HepG2 (cell line): ENCODE measurements around the gene L3MBTL1. TPM values are rescaled to one million over a fixed set of nuclear protein-coding genes. Genes with fewer than 3 reads are reported as not detected.
A peak's percentile ranks its signal among the peaks of the same experiment; 100 is the strongest.

Experiments used
- ATAC-seq: fragments of 200-7000 bp; cut with Tn5 transposase; 3 replicates; pipeline ENCODE4 v1.9.1; 2020; ENCODE audit warnings: mild to moderate bottlenecking, moderate library complexity
- BruUV-seq: library from RNA; stranded (reverse); fragments of 400-500 nt; replicated peaks from 2 replicates; lab custom pipeline; 2021; lab: Mats Ljungman, UMichigan
- CTCF ChIA-PET: fragments of 300-600 bp; formaldehyde crosslinking; extraction: SDS; loops from one replicate; lab custom pipeline; 2021; ENCODE audit warnings: low total read pairs, inconsistent platforms, low intra/inter-chr PET ratio; lab: Yijun Ruan, JAX
- POLR2A ChIA-PET: fragments of 350-600 bp; sonication (Branson Sonifier 250); formaldehyde crosslinking; loops from one replicate; lab custom pipeline; 2020; ENCODE audit warnings: antibody characterized with exemption, inconsistent platforms; lab: Yijun Ruan, JAX
- DNase-seq: peaks from one replicate; pipeline ENCODE4 v3.0.0-alpha.2; 2015; ENCODE audit warnings: low spot score
- FAIRE-seq: peaks from 3 replicates; lab custom pipeline; 2011; peaks lifted over from hg19 to GRCh38; lab: Jason Lieb, UNC
- H2AFZ ChIP-seq: one replicate; pipeline ENCODE4 v1.6.1; 2011; ENCODE audit warnings: low read length, inconsistent platforms
- H3K27ac ChIP-seq: fragments of 300-600 bp; 3 replicates; pipeline ENCODE4 v1.8.0; 2011; ENCODE audit warnings: mixed run types, mild to moderate bottlenecking, mixed read lengths, low read length, inconsistent platforms; ENCODE audit not compliant: insufficient read depth; ENCODE audit errors: extremely low read length
- H3K27me3 ChIP-seq, 2 experiments: fragments of 200-600 bp in 1 of 2; 2 replicates in 1 of 2; 3 replicates in 1 of 2; pipeline versions ENCODE4 v1.6.0 to v1.8.0; 2011; ENCODE audit warnings: low read length in 2 of 2, mild to moderate bottlenecking in 2 of 2, moderate library complexity in 2 of 2, inconsistent platforms in 1 of 2; ENCODE audit not compliant: insufficient read depth in 2 of 2, control insufficient read depth in 1 of 2
- H3K36me3 ChIP-seq, 2 experiments: fragments of 200-600 bp in 1 of 2; replicated peaks in 1 of 2; 2 replicates in 1 of 2; 3 replicates in 1 of 2; pipeline versions ENCODE4 v1.5.1 to v1.8.0; 2011; ENCODE audit warnings: low read length in 2 of 2, inconsistent platforms in 1 of 2; ENCODE audit not compliant: insufficient read depth in 2 of 2, control insufficient read depth in 1 of 2
- H3K4me1 ChIP-seq: 2 replicates; pipeline ENCODE4 v1.5.1; 2012; ENCODE audit warnings: low read length, inconsistent platforms; ENCODE audit not compliant: insufficient read depth
- H3K4me2 ChIP-seq: 2 replicates; pipeline ENCODE4 v1.6.0; 2011; ENCODE audit warnings: low read depth, low read length, inconsistent platforms
- H3K4me3 ChIP-seq, 3 experiments: fragments of 200-600 bp in 1 of 3; sonication (generic), shearing (Covaris generic) in 1 of 3; replicated peaks in 1 of 3; 2 replicates each; pipeline ENCODE4 v1.5.1; 2011 to 2016; ENCODE audit warnings: low read length in 3 of 3, inconsistent platforms in 2 of 3, low read depth in 2 of 3, mild to moderate bottlenecking in 2 of 3, control low read depth in 1 of 3, mixed read lengths in 1 of 3; ENCODE audit not compliant: insufficient read depth in 1 of 3
- H3K79me2 ChIP-seq: one replicate; pipeline ENCODE4 v1.6.1; 2011; ENCODE audit warnings: low read length, inconsistent platforms; ENCODE audit not compliant: insufficient read depth
- H3K9ac ChIP-seq: 2 replicates; pipeline ENCODE4 v1.6.0; 2011; ENCODE audit warnings: mild to moderate bottlenecking, low read depth, low read length, inconsistent platforms; ENCODE audit not compliant: insufficient read depth
- H3K9me3 ChIP-seq: 2 replicates; pipeline ENCODE4 v1.5.1; 2012; ENCODE audit warnings: mild to moderate bottlenecking, low read length
- H4K20me1 ChIP-seq: 2 replicates; pipeline ENCODE4 v1.6.0; 2011; ENCODE audit warnings: inconsistent platforms, mild to moderate bottlenecking, low read length, moderate library complexity; ENCODE audit not compliant: insufficient read depth
- ATF4 ChIP-seq, 2 experiments: fragments of 450-650 bp in 1 of 2; sonication (generic) in 1 of 2; formaldehyde crosslinking; IDR thresholded peaks; 2 replicates each; pipeline versions ENCODE4 v1.5.0 to v1.8.0; 2020 to 2022; ENCODE audit warnings: mild to moderate bottlenecking in 1 of 2, missing genetic modification reagents in 1 of 2
- CTCF ChIP-seq: sonication (generic); formaldehyde crosslinking; IDR thresholded peaks from 2 replicates; pipeline ENCODE4 v1.5.0; 2020; ENCODE audit warnings: mild to moderate bottlenecking, missing genetic modification reagents, moderate library complexity
- ETS1 ChIP-seq: sonication (generic); formaldehyde crosslinking; IDR thresholded peaks from 2 replicates; pipeline ENCODE4 v1.4.0; 2020; ENCODE audit warnings: missing genetic modification reagents
- MIXL1 ChIP-seq: IDR thresholded peaks from 2 replicates; pipeline ENCODE4 v1.6.1; 2016
- NR2F1 ChIP-seq, 2 experiments: fragments of 450-650 bp in 1 of 2; formaldehyde crosslinking in 1 of 2; IDR thresholded peaks; 2 replicates each; pipeline versions ENCODE4 v1.5.0 to v1.6.1; 2016 to 2020; ENCODE audit warnings: mild to moderate bottlenecking in 1 of 2, missing compliant biosample characterization in 1 of 2, missing genetic modification reagents in 1 of 2, moderate library complexity in 1 of 2
- POLR2AphosphoS5 ChIP-seq: IDR thresholded peaks from 2 replicates; pipeline ENCODE4 v1.6.1; 2012; ENCODE audit warnings: low read depth, low read length
- POLR2G ChIP-seq: fragments of 200-400 bp; formaldehyde crosslinking; IDR thresholded peaks from 2 replicates; pipeline ENCODE4 v1.6.1; 2018; ENCODE audit warnings: mild to moderate bottlenecking, low read depth, low read length, moderate library complexity
- TARDBP ChIP-seq: sonication (generic); formaldehyde crosslinking; IDR thresholded peaks from 2 replicates; pipeline ENCODE4 v1.8.0; 2022; ENCODE audit warnings: mild to moderate bottlenecking, missing genetic modification reagents
- ZBTB14 ChIP-seq: sonication (generic); formaldehyde crosslinking; IDR thresholded peaks from 2 replicates; pipeline ENCODE4 v1.4.0; 2020; ENCODE audit warnings: missing genetic modification reagents
- ZBTB3 ChIP-seq: sonication (generic); formaldehyde crosslinking; IDR thresholded peaks from 2 replicates; pipeline ENCODE4 v1.4.0; 2020; ENCODE audit warnings: low read depth, mild to moderate bottlenecking, moderate library complexity, missing genetic modification reagents, borderline replicate concordance
- ZNF121 ChIP-seq: sonication (generic); formaldehyde crosslinking; IDR thresholded peaks from 2 replicates; pipeline ENCODE4 v1.5.0; 2020; ENCODE audit warnings: mild to moderate bottlenecking, missing genetic modification reagents
- ZNF574 ChIP-seq: sonication (generic); formaldehyde crosslinking; IDR thresholded peaks from 2 replicates; pipeline ENCODE4 v1.4.0; 2020; ENCODE audit warnings: missing genetic modification reagents
- WGBS: methylation state at CpG from one replicate; pipeline ENCODE4 v1.1.6; 2017; ENCODE audit warnings: low lambda C conversion rate; 5-methylcytosine and 5-hydroxymethylcytosine counted together
- in situ Hi-C: cut with HindIII; loops from 2 replicates; pipeline ENCODE4 v1.10.0; 2017; ENCODE audit warnings: low pct_unique_long_range_greater_than_20kb; ENCODE audit not compliant: extremely low pct_ligation_motif_present
- intact Hi-C: fragments of 100-400 bp; cut with micrococcal nuclease; formaldehyde crosslinking; loops from one replicate; pipeline ENCODE4 v1.10.0; 2022; ENCODE audit not compliant: unreplicated experiment
- polyA plus RNA-seq, 8 experiments: library from polyadenylated mRNA; depleted of rRNA in 3 of 8; stranded (reverse) in 7 of 8; unstranded in 1 of 8; fragments of >200 nt; fragmentation: Illumina TruSeq in 4 of 8; extraction: Trizol in 4 of 8; gene quantifications; 2 replicates each; pipeline versions ENCODE4 v1.2.1 to v1.2.3, GENCODE V29; 2011 to 2016; ENCODE audit warnings: low read depth in 4 of 8, missing spikeins in 1 of 8, mixed read lengths in 1 of 8; ENCODE audit not compliant: insufficient read depth in 1 of 8
- total RNA-seq, 5 experiments: library from RNA; depleted of rRNA; stranded (reverse); fragments of >200 nt; fragmentation: Illumina TruSeq; extraction: Trizol; gene quantifications; 2 replicates each; pipeline ENCODE4 v1.2.3, GENCODE V29; 2016; ENCODE audit warnings: low read depth in 1 of 5

The L3MBTL1 gene
- total and polyA plus RNA-seq, 2 of the 13 experiments (the other 11 are each of a cell fraction or from before 2014, with no cell fraction given), result 9.0 to 17.8 TPM

- TF ChIP-seq TARDBP (CRISPR knock-in tag), result 0 out of 2 replicates have a peak, but pooled peaks have one; percentile 7
- TF ChIP-seq ETS1 (CRISPR knock-in tag), result no peak
- no peak for TF ChIP-seq MIXL1
- peak in 1 of 2 experiments; percentile 23; a peak in 1 of 4 replicates for TF ChIP-seq NR2F1 (CRISPR knock-in tag; IDR thresholded peaks at IDR 0.05)
- peak; percentile 33 for TF ChIP-seq CTCF (CRISPR knock-in tag)
- TF ChIP-seq POLR2AphosphoS5, result peak; percentile 4; the same call in 1 of the 2 replicates
- 0 out of 2 replicates have a peak, but pooled peaks have one; percentile 21 for TF ChIP-seq POLR2G
Observed at GRCh38 chr20:43472671-43473380, 34.7 kb upstream of the L3MBTL1 start (continued).

GRCh38 chr20:43473381-43473704, 34.2 kb upstream of the L3MBTL1 start:
- Histone ChIP-seq H3K36me3 (peaks cover 0 to 4% of the 10 kb centered on the region in 2 experiments; a peak in 2 of 5 replicates), H3K79me2 (no peaks in the 10 kb centered on the region), H4K20me1 (no peaks in the 10 kb centered on the region; the same call in 1 of the 2 replicates), H3K27ac (no peak overlapping the region), H2AFZ (no peak overlapping the region), H3K9ac (no peak overlapping the region), H3K4me2 (no peak overlapping the region), H3K4me3 (no peak overlapping the region), H3K4me1 (no peaks in the 10 kb centered on the region), H3K27me3 (no peaks in the 10 kb centered on the region), H3K9me3 (no peaks in the 10 kb centered on the region)
- no TSS peak for BruUV-seq
- TF ChIP-seq ZNF574 (CRISPR knock-in tag), result 0 out of 2 replicates have a peak, but pooled peaks have one; percentile 22
- no peak for TF ChIP-seq ATF4 (CRISPR knock-in tag; IDR thresholded peaks at IDR 0.05)
- no peak for TF ChIP-seq ZBTB14 (CRISPR knock-in tag)
- TF ChIP-seq NR2F1 (CRISPR knock-in tag; IDR thresholded peaks at IDR 0.05), result peak in 1 of 2 experiments; percentile 4; a peak in 1 of 4 replicates
- TF ChIP-seq ZBTB3, result no peak
- TF ChIP-seq ZNF121 (CRISPR knock-in tag), result peak; percentile 79
- ATAC-seq (no peak), DNase-seq (no peak), FAIRE-seq (no peak)
- 94% methylated on average over 4 of the region's 4 CpGs for WGBS
- in situ Hi-C loops, result no loop called here
- POLR2A ChIA-PET, result interaction anchor here (1.3 kb wide), 1 partner anchor 16 kb away, joined by 6 read pairs; no protein-coding TSS in a partner anchor
- intact Hi-C loops, result no loop called here
- CTCF ChIA-PET, result no interaction called here
